Endothelial cell of umbilical vein (primary cell): ENCODE results near the gene RXYLT1. TPM values are rescaled to one million over a fixed set of nuclear protein-coding genes. Genes with fewer than 3 reads are reported as not detected.

Source experiments
- BruUV-seq: library from RNA; stranded (reverse); fragments of 400-500 nt; replicated peaks from 2 replicates; lab custom pipeline; 2021; lab: Mats Ljungman, UMichigan
- CTCF ChIA-PET: fragments of 300-600, 350-600 bp; sonication (Branson Sonifier 250); formaldehyde crosslinking; loops from one replicate; lab custom pipeline; 2021; ENCODE audit warnings: antibody characterized with exemption, inconsistent platforms; lab: Charles Lee
- POLR2A ChIA-PET: fragments of 300-600, 350-600 bp; sonication (Branson Sonifier 250); formaldehyde crosslinking; loops from one replicate; lab custom pipeline; 2021; ENCODE audit warnings: antibody characterized with exemption, inconsistent platforms; lab: Charles Lee
- DNase-seq: peaks from one replicate; pipeline ENCODE4 v3.0.0-alpha.2; 2011; ENCODE audit warnings: low read depth, low spot score
- FAIRE-seq: peaks from 2 replicates; lab custom pipeline; 2011; peaks lifted over from hg19 to GRCh38; lab: Jason Lieb, UNC
- H2AFZ ChIP-seq: 2 replicates; pipeline ENCODE4 v1.6.0; 2012; ENCODE audit warnings: low read depth, low read length, control low read depth, inconsistent platforms
- H3K27ac ChIP-seq: 2 replicates; pipeline ENCODE4 v1.5.1; 2011; ENCODE audit warnings: low read depth, mild to moderate bottlenecking, control low read depth, low read length, moderate library complexity; ENCODE audit not compliant: insufficient read depth
- H3K27me3 ChIP-seq, 2 experiments: 2 replicates each; pipeline versions ENCODE4 v1.6.0 to v1.6.1; 2011; ENCODE audit warnings: low read length in 2 of 2, mixed read lengths in 1 of 2; ENCODE audit not compliant: control insufficient read depth in 2 of 2, insufficient read depth in 2 of 2
- H3K36me3 ChIP-seq, 2 experiments: 2 replicates in 1 of 2; 3 replicates in 1 of 2; pipeline ENCODE4 v1.5.1; 2011; ENCODE audit warnings: low read length in 2 of 2, mild to moderate bottlenecking in 1 of 2, moderate library complexity in 1 of 2; ENCODE audit not compliant: control insufficient read depth in 2 of 2, insufficient read depth in 2 of 2; ENCODE audit errors: extremely low read depth in 1 of 2
- H3K4me1 ChIP-seq: 3 replicates; pipeline ENCODE4 v1.5.1; 2011; ENCODE audit warnings: mild to moderate bottlenecking, low read length; ENCODE audit not compliant: control insufficient read depth, insufficient read depth; ENCODE audit errors: extremely low read depth
- H3K4me2 ChIP-seq: 2 replicates; pipeline ENCODE4 v1.6.1; 2011; ENCODE audit warnings: low read length, control low read depth, mixed read lengths; ENCODE audit not compliant: insufficient read depth
- H3K4me3 ChIP-seq, 3 experiments: fragments of 200-600 bp in 1 of 3; sonication (generic), shearing (Covaris generic) in 1 of 3; replicated peaks in 1 of 3; 2 replicates each; pipeline ENCODE4 v1.5.1; 2011 to 2016; ENCODE audit warnings: control low read depth in 3 of 3, low read length in 3 of 3, mild to moderate bottlenecking in 2 of 3, inconsistent platforms in 1 of 3, low read depth in 1 of 3, moderate library complexity in 1 of 3; ENCODE audit not compliant: insufficient read depth in 1 of 3
- H3K79me2 ChIP-seq: 2 replicates; pipeline ENCODE4 v1.6.0; 2012; ENCODE audit warnings: low read length, inconsistent platforms; ENCODE audit not compliant: control insufficient read depth, insufficient read depth
- H3K9ac ChIP-seq: replicated peaks from 2 replicates; pipeline ENCODE3; 2011; ENCODE audit warnings: low read length, control low read depth; ENCODE audit not compliant: insufficient read depth; ENCODE audit errors: extremely low read depth
- H3K9me1 ChIP-seq: replicated peaks from 3 replicates; pipeline ENCODE4 v1.6.0; 2011; ENCODE audit warnings: mild to moderate bottlenecking, low read length; ENCODE audit not compliant: control insufficient read depth, insufficient read depth; ENCODE audit errors: extremely low read depth
- H3K9me3 ChIP-seq: replicated peaks from 2 replicates; pipeline ENCODE4 v1.5.1; 2012; ENCODE audit warnings: low read length, inconsistent platforms; ENCODE audit not compliant: control insufficient read depth, insufficient read depth
- H4K20me1 ChIP-seq: replicated peaks from 2 replicates; pipeline ENCODE3; 2011; ENCODE audit warnings: mild to moderate bottlenecking, low read length; ENCODE audit not compliant: control insufficient read depth, insufficient read depth; ENCODE audit errors: extremely low read depth
- EZH2 ChIP-seq: IDR thresholded peaks from 2 replicates; pipeline ENCODE4 v1.6.1; 2012; ENCODE audit warnings: borderline replicate concordance, low read depth, mild to moderate bottlenecking, moderate library complexity, low read length, inconsistent platforms; ENCODE audit not compliant: severe bottlenecking
- FOS ChIP-seq: IDR thresholded peaks from 2 replicates; pipeline ENCODE4 v1.6.1; 2011; ENCODE audit warnings: mild to moderate bottlenecking, low read length, moderate library complexity, borderline replicate concordance; ENCODE audit not compliant: insufficient read depth
- GATA2 ChIP-seq: IDR thresholded peaks from 2 replicates; pipeline ENCODE4 v1.7.0; 2011; ENCODE audit warnings: low read depth, mild to moderate bottlenecking, moderate library complexity, mixed read lengths, low read length; ENCODE audit not compliant: insufficient read length, insufficient read depth
- JUN ChIP-seq: IDR thresholded peaks from 2 replicates; pipeline ENCODE4 v1.6.1; 2011; ENCODE audit warnings: borderline replicate concordance, low read depth; ENCODE audit not compliant: insufficient read length, insufficient read depth
- MYC ChIP-seq: IDR thresholded peaks from one replicate; pipeline ENCODE4 v1.6.1; 2011; ENCODE audit warnings: mild to moderate bottlenecking, low read depth, low read length
- POLR2A ChIP-seq: IDR thresholded peaks from 2 replicates; pipeline ENCODE4 v1.6.1; 2012; ENCODE audit warnings: low read depth, mild to moderate bottlenecking, control low read depth, low read length
- POLR2AphosphoS5 ChIP-seq: IDR thresholded peaks from 2 replicates; pipeline ENCODE4 v1.6.1; 2012; ENCODE audit warnings: low read depth, mild to moderate bottlenecking, control low read depth, low read length, moderate library complexity; ENCODE audit not compliant: insufficient read depth
- dilution Hi-C: fragments of 300-500 bp; cut with MboI; formaldehyde crosslinking; loops from one replicate; pipeline ENCODE4 v1.15.0; 2019; ENCODE audit warnings: low sequenced_read_pairs; ENCODE audit not compliant: extremely low pct_ligation_motif_present
- intact Hi-C: fragments of 100-400 bp; cut with micrococcal nuclease; formaldehyde crosslinking; loops from one replicate; pipeline ENCODE4 v1.10.0; 2022
- polyA plus RNA-seq, 4 experiments: library from polyadenylated mRNA; depleted of rRNA in 3 of 4; stranded (reverse) in 3 of 4; unstranded in 1 of 4; fragments of >200 nt; gene quantifications; 2 replicates each; pipeline versions ENCODE4 v1.2.1 to v1.2.3, GENCODE V29; 2011 to 2012; ENCODE audit warnings: missing spikeins in 1 of 4
- total RNA-seq: library from RNA; stranded (reverse); gene quantifications from 2 replicates; pipeline ENCODE4 v1.2.3, GENCODE V29; 2021
- TF ChIP-seq, protein P1 (sequence below): IDR thresholded peaks from 2 replicates; pipeline ENCODE4 v1.6.1; 2011; ENCODE audit not compliant: insufficient read depth, insufficient read length
- TF ChIP-seq, protein P2 (sequence below), 2 donors: IDR thresholded peaks; 1 replicate in 1 of 2; 2 replicates in 1 of 2; pipeline ENCODE4 v1.5.1; 2011; ENCODE audit warnings: low read length in 2 of 2, mild to moderate bottlenecking in 2 of 2, moderate library complexity in 2 of 2, control low read depth in 1 of 2, inconsistent platforms in 1 of 2, low read depth in 1 of 2; ENCODE audit not compliant: insufficient read depth in 1 of 2; ENCODE audit errors: extremely low read depth in 1 of 2

Gene RXYLT1
- total and polyA plus RNA-seq, 2 donors (not counting 3 experiments of a cell fraction or from before 2014, with no cell fraction given), result 8.1 to 13.1 TPM

DNA sequence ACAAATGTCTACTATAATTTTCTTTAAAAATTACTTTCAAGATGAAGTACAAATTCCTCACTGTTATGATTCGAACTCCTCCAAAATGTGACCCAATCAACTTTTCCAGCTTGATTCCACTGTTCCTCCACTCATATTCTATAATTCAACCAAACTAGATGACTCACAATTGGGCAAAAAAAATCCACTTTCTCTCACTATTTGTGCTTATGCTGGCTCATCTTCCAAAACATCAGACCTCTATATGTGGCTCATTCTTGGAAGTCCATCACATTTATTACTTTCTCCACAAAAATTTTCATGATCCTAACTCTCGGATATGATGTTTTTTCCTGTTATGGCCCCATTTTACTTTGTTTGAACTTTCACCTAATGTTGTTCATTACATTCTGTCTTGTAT, 26.9 kb upstream of the RXYLT1 start:
- no peak for TF ChIP-seq GATA2
- TF ChIP-seq FOS, result no peak
- TF ChIP-seq, protein P1, sequence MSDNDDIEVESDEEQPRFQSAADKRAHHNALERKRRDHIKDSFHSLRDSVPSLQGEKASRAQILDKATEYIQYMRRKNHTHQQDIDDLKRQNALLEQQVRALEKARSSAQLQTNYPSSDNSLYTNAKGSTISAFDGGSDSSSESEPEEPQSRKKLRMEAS, result no peak
- TF ChIP-seq JUN, result no peak
- TF ChIP-seq MYC, result no peak
- TF ChIP-seq, protein P2, sequence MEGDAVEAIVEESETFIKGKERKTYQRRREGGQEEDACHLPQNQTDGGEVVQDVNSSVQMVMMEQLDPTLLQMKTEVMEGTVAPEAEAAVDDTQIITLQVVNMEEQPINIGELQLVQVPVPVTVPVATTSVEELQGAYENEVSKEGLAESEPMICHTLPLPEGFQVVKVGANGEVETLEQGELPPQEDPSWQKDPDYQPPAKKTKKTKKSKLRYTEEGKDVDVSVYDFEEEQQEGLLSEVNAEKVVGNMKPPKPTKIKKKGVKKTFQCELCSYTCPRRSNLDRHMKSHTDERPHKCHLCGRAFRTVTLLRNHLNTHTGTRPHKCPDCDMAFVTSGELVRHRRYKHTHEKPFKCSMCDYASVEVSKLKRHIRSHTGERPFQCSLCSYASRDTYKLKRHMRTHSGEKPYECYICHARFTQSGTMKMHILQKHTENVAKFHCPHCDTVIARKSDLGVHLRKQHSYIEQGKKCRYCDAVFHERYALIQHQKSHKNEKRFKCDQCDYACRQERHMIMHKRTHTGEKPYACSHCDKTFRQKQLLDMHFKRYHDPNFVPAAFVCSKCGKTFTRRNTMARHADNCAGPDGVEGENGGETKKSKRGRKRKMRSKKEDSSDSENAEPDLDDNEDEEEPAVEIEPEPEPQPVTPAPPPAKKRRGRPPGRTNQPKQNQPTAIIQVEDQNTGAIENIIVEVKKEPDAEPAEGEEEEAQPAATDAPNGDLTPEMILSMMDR (IDR thresholded peaks at IDR 0.05; ENCODE audit: extremely low read depth in 1 of 2, insufficient read depth in 1 of 2, low read depth in 1 of 2, low read length in 2 of 2), result no peak
- TF ChIP-seq POLR2AphosphoS5, result no peak
- TF ChIP-seq POLR2A, result no peak
- TF ChIP-seq EZH2, result no peak
- no peak overlapping the region for H3K27ac ChIP-seq
- ChIA-PET POLR2A (no interaction called here), CTCF (interaction anchor here (0.8 to 1.9 kb wide), 2 partner anchors 13 to 17 kb away, joined by 3 to 5 read pairs; no protein-coding TSS in a partner anchor)
- H3K4me1 ChIP-seq, result no peaks in the 10 kb centered on the region
- no peak overlapping the region for H2AFZ ChIP-seq
- no peak overlapping the region for H3K4me2 ChIP-seq
- H3K9ac ChIP-seq, result no peak overlapping the region
- no peaks in the 10 kb centered on the region for H3K79me2 ChIP-seq
- H4K20me1 ChIP-seq, result no peaks in the 10 kb centered on the region
- no peak overlapping the region for H3K4me3 ChIP-seq
- intact Hi-C loops (no loop called here), dilution Hi-C loops (no loop called here)
- H3K9me3 ChIP-seq, result no peaks in the 10 kb centered on the region
- peaks cover 0 to 6% of the 10 kb centered on the region in 2 experiments for H3K27me3 ChIP-seq
- DNase-seq (no peak), FAIRE-seq (no peak)
- no TSS peak for BruUV-seq
- H3K9me1 ChIP-seq, result no peaks in the 10 kb centered on the region
- no peaks in the 10 kb centered on the region for H3K36me3 ChIP-seq
